K562 (cell line): ENCODE data around the gene NFATC3. TPM values are rescaled to one million over a fixed set of nuclear protein-coding genes. Genes with fewer than 3 reads are reported as not detected.

Source experiments
- BMI1 ChIP-seq: fragments of 150-350 bp; IDR thresholded peaks from 2 replicates; pipeline ENCODE4 v1.6.1; 2014; ENCODE audit warnings: low read length
- COPS2 ChIP-seq: fragments of 450-650 bp; conservative IDR thresholded peaks from 2 replicates; pipeline ENCODE4 v1.6.1; 2016; ENCODE audit warnings: mild to moderate bottlenecking, moderate library complexity
- HLTF ChIP-seq: fragments of 450-650 bp; IDR thresholded peaks from 2 replicates; pipeline ENCODE4 v1.6.1; 2016
- NEUROD1 ChIP-seq: fragments of 150-350 bp; IDR thresholded peaks from 2 replicates; pipeline ENCODE4 v1.6.1; 2014; ENCODE audit warnings: borderline replicate concordance, low read length, low read depth; ENCODE audit not compliant: partially characterized antibody
- SP2 ChIP-seq: IDR thresholded peaks from 2 replicates; pipeline ENCODE4 v1.6.1; 2011; ENCODE audit warnings: mild to moderate bottlenecking, low read depth, low read length, moderate library complexity; ENCODE audit not compliant: poor library complexity, severe bottlenecking; ENCODE audit errors: extremely low read depth
- SRSF9 ChIP-seq: fragments of 200-400 bp; formaldehyde crosslinking; IDR thresholded peaks from 2 replicates; pipeline ENCODE4 v1.6.1; 2017; ENCODE audit warnings: low read depth, low read length, borderline replicate concordance
- ZNF12 ChIP-seq: sonication (generic); formaldehyde crosslinking; IDR thresholded peaks from 2 replicates; pipeline ENCODE4 v1.4.0; 2020; ENCODE audit warnings: mild to moderate bottlenecking, missing genetic modification reagents
- ZNF282 ChIP-seq: sonication (generic); formaldehyde crosslinking; IDR thresholded peaks from 2 replicates; pipeline ENCODE4 v1.8.1; 2023; ENCODE audit warnings: missing genetic modification reagents
- ZNF316 ChIP-seq: fragments of 450-650 bp; IDR thresholded peaks from 2 replicates; pipeline ENCODE4 v1.6.1; 2016
- polyA plus RNA-seq, 8 experiments: library from polyadenylated mRNA; depleted of rRNA in 4 of 8; stranded (reverse) in 5 of 8; unstranded in 3 of 8; fragments of >200 nt; fragmentation: Nextera tagmentation in 2 of 8; fragmentation: Illumina TruSeq in 1 of 8; extraction: Ambion mirVana in 2 of 8; extraction: Trizol in 1 of 8; gene quantifications; 2 replicates each; pipeline versions ENCODE4 v1.2.1 to v1.2.3, GENCODE V29; 2011 to 2014; ENCODE audit warnings: inconsistent platforms in 1 of 8, missing spikeins in 1 of 8
- total RNA-seq, 7 experiments: library from RNA; depleted of rRNA in 6 of 7; stranded (reverse); fragments of >200 nt in 6 of 7; fragmentation: Illumina TruSeq in 2 of 7; extraction: Trizol in 2 of 7; gene quantifications; 2 replicates each; pipeline versions ENCODE4 v1.2.1 to v1.2.3, GENCODE V29; 2011 to 2021; ENCODE audit warnings: low replicate concordance in 1 of 7
- TF ChIP-seq, protein P1 (sequence below): sonication (generic); formaldehyde crosslinking; IDR thresholded peaks from 2 replicates; pipeline ENCODE4 v1.8.1; 2023; ENCODE audit warnings: mild to moderate bottlenecking, missing genetic modification reagents
- TF ChIP-seq, protein P2 (sequence below): fragments of 250-450 bp; sonication (Bioruptor Pico); IDR thresholded peaks from 2 replicates; pipeline ENCODE4 v1.9.0; 2021; ENCODE audit warnings: mild to moderate bottlenecking, inconsistent platforms
- TF ChIP-seq, protein P3 (sequence below), 2 experiments: fragments of 450-650 bp; IDR thresholded peaks; 2 replicates each; pipeline ENCODE4 v1.6.1; 2016; ENCODE audit warnings: mild to moderate bottlenecking in 2 of 2, borderline replicate concordance in 1 of 2, low read depth in 1 of 2, moderate library complexity in 1 of 2
- TF ChIP-seq, protein P4 (sequence below): fragments of 250-450 bp; sonication (Bioruptor Pico); IDR thresholded peaks from 2 replicates; pipeline ENCODE4 v1.8.0; 2022; ENCODE audit warnings: inconsistent platforms

NFATC3 gene
- total and polyA plus RNA-seq, 9 of the 15 experiments (the other 6 are each of a cell fraction or from before 2014, with no cell fraction given) = 15.7 to 98.4 (median 59.4) TPM

DNA sequence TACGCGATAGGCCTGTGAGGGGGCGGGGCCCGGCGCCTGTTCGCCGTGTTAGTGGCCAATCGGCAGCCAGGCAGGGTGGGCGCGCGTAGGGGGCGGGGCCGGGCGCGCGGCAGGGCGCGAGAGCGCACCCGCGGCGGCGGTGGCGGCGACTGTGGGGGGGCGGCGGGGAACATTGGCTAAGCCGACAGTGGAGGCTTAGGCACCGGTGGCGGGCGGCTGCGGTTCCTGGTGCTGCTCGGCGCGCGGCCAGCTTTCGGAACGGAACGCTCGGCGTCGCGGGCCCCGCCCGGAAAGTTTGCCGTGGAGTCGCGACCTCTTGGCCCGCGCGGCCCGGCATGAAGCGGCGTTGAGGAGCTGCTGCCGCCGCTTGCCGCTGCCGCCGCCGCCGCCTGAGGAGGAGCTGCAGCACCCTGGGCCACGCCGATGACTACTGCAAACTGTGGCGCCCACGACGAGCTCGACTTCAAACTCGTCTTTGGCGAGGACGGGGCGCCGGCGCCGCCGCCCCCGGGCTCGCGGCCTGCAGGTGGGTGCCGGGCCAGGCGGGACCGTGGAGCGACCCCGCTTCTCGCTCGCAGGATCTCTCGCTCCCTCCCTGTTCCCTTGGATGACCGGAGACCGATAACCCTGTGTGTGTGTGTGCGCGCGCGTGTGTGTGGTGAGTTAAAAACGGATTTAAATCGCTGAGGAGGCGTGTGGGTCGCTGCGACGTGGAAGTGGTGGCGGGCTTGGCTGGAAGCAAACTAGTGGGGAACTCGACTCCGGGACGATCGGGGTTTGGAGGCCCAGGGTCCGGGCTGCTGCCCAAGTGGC lies at the start of gene NFATC3 (continued):
- TF ChIP-seq, protein P1, sequence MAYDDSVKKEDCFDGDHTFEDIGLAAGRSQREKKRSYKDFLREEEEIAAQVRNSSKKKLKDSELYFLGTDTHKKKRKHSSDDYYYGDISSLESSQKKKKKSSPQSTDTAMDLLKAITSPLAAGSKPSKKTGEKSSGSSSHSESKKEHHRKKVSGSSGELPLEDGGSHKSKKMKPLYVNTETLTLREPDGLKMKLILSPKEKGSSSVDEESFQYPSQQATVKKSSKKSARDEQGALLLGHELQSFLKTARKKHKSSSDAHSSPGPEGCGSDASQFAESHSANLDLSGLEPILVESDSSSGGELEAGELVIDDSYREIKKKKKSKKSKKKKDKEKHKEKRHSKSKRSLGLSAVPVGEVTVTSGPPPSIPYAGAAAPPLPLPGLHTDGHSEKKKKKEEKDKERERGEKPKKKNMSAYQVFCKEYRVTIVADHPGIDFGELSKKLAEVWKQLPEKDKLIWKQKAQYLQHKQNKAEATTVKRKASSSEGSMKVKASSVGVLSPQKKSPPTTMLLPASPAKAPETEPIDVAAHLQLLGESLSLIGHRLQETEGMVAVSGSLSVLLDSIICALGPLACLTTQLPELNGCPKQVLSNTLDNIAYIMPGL (CRISPR knock-in tag) = no peak; the same call in 1 of the 2 replicates
- TF ChIP-seq, protein P2, sequence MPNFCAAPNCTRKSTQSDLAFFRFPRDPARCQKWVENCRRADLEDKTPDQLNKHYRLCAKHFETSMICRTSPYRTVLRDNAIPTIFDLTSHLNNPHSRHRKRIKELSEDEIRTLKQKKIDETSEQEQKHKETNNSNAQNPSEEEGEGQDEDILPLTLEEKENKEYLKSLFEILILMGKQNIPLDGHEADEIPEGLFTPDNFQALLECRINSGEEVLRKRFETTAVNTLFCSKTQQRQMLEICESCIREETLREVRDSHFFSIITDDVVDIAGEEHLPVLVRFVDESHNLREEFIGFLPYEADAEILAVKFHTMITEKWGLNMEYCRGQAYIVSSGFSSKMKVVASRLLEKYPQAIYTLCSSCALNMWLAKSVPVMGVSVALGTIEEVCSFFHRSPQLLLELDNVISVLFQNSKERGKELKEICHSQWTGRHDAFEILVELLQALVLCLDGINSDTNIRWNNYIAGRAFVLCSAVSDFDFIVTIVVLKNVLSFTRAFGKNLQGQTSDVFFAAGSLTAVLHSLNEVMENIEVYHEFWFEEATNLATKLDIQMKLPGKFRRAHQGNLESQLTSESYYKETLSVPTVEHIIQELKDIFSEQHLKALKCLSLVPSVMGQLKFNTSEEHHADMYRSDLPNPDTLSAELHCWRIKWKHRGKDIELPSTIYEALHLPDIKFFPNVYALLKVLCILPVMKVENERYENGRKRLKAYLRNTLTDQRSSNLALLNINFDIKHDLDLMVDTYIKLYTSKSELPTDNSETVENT (CRISPR knock-in tag) = peak; percentile 85; the same call in 1 of the 2 replicates
- TF ChIP-seq NEUROD1 (no peak), SRSF9 (no peak), ZNF12 (CRISPR knock-in tag) (no peak), BMI1 (no peak), SP2 (no peak), COPS2 (no peak), ZNF316 (no peak; the same call in 1 of the 2 replicates), ZNF282 (CRISPR knock-in tag) (0 out of 2 replicates have a peak, but pooled peaks have one; percentile 46), HLTF (no peak)
- TF ChIP-seq, protein P3, sequence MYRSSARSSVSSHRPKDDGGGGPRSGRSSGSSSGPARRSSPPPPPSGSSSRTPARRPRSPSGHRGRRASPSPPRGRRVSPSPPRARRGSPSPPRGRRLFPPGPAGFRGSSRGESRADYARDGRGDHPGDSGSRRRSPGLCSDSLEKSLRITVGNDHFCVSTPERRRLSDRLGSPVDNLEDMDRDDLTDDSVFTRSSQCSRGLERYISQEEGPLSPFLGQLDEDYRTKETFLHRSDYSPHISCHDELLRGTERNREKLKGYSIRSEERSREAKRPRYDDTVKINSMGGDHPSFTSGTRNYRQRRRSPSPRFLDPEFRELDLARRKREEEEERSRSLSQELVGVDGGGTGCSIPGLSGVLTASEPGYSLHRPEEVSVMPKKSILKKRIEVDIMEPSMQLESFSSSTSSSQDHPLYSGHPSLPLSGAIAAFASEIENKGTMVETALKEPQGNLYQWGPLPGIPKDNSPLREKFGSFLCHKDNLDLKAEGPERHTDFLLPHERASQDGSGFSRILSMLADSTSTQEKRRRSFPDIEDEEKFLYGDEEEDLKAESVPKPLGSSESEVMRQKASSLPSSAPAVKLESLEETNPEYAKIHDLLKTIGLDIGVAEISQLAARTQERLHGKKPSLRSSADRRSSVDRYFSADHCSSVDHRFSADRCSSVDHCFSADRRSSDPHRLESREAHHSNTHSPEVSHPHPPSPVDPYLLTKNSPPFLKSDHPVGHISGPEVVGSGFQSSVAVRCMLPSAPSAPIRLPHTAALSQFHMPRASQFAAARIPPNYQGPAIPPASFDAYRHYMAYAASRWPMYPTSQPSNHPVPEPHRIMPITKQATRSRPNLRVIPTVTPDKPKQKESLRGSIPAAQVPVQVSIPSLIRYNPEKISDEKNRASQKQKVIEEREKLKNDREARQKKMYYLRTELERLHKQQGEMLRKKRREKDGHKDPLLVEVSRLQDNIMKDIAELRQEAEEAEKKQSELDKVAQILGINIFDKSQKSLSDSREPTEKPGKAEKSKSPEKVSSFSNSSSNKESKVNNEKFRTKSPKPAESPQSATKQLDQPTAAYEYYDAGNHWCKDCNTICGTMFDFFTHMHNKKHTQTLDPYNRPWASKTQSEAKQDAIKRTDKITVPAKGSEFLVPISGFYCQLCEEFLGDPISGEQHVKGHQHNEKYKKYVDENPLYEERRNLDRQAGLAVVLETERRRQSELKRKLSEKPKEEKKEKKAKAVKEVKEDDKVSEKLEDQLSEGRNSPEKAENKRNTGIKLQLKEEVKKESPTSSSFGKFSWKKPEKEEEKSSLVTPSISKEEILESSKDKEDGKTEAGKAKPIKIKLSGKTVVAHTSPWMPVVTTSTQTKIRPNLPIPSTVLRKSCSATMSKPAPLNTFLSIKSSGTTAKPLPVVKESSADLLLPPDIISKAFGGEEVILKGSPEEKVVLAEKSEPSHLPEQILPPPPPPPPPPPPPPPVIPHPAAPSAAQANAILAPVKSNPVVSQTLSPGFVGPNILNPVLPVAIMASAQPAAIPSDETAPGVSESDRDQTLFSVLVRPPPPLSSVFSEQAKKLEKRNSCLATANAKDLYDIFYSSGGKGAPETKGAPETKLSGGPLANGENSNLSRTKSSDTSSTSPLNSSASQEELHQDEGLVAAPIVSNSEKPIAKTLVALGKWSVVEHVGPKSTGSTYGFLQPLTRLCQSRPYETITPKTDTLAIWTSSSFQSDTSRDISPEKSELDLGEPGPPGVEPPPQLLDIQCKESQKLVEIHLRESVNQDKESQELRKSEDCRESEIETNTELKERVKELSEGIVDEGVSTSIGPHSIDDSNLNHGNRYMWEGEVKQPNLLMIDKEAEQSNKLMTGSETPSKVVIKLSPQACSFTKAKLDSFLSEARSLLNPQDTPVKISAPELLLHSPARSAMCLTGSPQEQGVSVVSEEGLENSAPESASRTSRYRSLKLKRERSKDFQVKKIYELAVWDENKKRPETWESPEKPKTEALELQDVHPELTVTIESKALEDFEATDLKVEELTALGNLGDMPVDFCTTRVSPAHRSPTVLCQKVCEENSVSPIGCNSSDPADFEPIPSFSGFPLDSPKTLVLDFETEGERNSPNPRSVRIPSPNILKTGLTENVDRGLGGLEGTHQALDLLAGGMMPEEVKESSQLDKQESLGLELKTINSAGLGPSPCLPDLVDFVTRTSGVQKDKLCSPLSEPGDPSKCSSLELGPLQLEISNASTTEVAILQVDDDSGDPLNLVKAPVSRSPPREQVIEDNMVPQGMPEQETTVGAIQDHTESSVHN (IDR thresholded peaks at IDR 0.05; ENCODE audit: borderline replicate concordance in 1 of 2, low read depth in 1 of 2) = no peak
- TF ChIP-seq, protein P4, sequence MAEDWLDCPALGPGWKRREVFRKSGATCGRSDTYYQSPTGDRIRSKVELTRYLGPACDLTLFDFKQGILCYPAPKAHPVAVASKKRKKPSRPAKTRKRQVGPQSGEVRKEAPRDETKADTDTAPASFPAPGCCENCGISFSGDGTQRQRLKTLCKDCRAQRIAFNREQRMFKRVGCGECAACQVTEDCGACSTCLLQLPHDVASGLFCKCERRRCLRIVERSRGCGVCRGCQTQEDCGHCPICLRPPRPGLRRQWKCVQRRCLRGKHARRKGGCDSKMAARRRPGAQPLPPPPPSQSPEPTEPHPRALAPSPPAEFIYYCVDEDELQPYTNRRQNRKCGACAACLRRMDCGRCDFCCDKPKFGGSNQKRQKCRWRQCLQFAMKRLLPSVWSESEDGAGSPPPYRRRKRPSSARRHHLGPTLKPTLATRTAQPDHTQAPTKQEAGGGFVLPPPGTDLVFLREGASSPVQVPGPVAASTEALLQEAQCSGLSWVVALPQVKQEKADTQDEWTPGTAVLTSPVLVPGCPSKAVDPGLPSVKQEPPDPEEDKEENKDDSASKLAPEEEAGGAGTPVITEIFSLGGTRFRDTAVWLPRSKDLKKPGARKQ (CRISPR knock-in tag) = no peak
